B cell (primary cell): ENCODE results near the gene STK33. TPM values are rescaled to one million over a fixed set of nuclear protein-coding genes. Genes with fewer than 3 reads are reported as not detected.

Source experiments
- ATAC-seq: fragments of 200-7000 bp; cut with Tn5 transposase; one replicate; pipeline ENCODE4 v1.10.0; 2021; ENCODE audit warnings: low read depth, mild to moderate bottlenecking, moderate number of reproducible peaks, moderate library complexity
- CTCF ChIA-PET: fragments of 350-600 bp; sonication (Branson Sonifier 250); formaldehyde crosslinking; loops from one replicate; lab custom pipeline; 2021; ENCODE audit warnings: antibody characterized with exemption, inconsistent platforms; lab: Charles Lee
- POLR2A ChIA-PET: fragments of 350-600 bp; sonication (Branson Sonifier 250); formaldehyde crosslinking; loops from one replicate; lab custom pipeline; 2021; ENCODE audit warnings: antibody characterized with exemption; lab: Charles Lee
- DNase-seq: peaks from one replicate; pipeline ENCODE4 v3.0.0; 2013
- H2AFZ ChIP-seq: 2 replicates; pipeline ENCODE4 v1.6.1; 2012; ENCODE audit warnings: mild to moderate bottlenecking, low read depth, low read length; ENCODE audit not compliant: insufficient read depth, poor library complexity, severe bottlenecking
- H3K27ac ChIP-seq, 2 donors: 1 replicate in 1 of 2; 2 replicates in 1 of 2; pipeline ENCODE4 v1.5.1; 2012 to 2013; ENCODE audit warnings: low read length in 2 of 2, mild to moderate bottlenecking in 2 of 2, moderate library complexity in 1 of 2
- H3K27me3 ChIP-seq, 4 experiments: fragments of 200-600 bp in 1 of 4; sonication (generic) in 1 of 4; replicated peaks in 1 of 4; 1 replicate in 2 of 4; 2 replicates in 2 of 4; pipeline versions ENCODE4 v1.6.1 to v1.7.0; 2013 to 2016; ENCODE audit warnings: low read length in 3 of 4, mild to moderate bottlenecking in 2 of 4, mixed read lengths in 1 of 4, moderate library complexity in 1 of 4; ENCODE audit not compliant: insufficient read depth in 4 of 4, control insufficient read depth in 3 of 4; ENCODE audit errors: control extremely low read depth in 1 of 4
- H3K36me3 ChIP-seq, 2 experiments: replicated peaks in 1 of 2; 1 replicate in 1 of 2; 2 replicates in 1 of 2; pipeline versions ENCODE4 v1.6.1 to v1.7.1; 2013; ENCODE audit warnings: low read length in 1 of 2; ENCODE audit not compliant: insufficient read depth in 2 of 2, control insufficient read depth in 1 of 2; ENCODE audit errors: control extremely low read depth in 1 of 2, extremely low read depth in 1 of 2
- H3K4me1 ChIP-seq, 2 donors: fragments of 200-600 bp in 1 of 2; sonication (generic) in 1 of 2; 1 replicate in 1 of 2; 2 replicates in 1 of 2; pipeline versions ENCODE4 v1.5.1 to v1.6.1; 2013 to 2017; ENCODE audit warnings: low read length in 2 of 2; ENCODE audit not compliant: control insufficient read depth in 2 of 2, insufficient read depth in 2 of 2
- H3K4me2 ChIP-seq: replicated peaks from 2 replicates; pipeline ENCODE3; 2012; ENCODE audit warnings: mild to moderate bottlenecking, low read depth, low read length; ENCODE audit not compliant: poor library complexity, severe bottlenecking
- H3K4me3 ChIP-seq, 5 experiments: fragments of 200-600 bp in 1 of 5; sonication (generic) in 1 of 5; 1 replicate in 3 of 5; 2 replicates in 2 of 5; pipeline versions ENCODE4 v1.5.1 to v1.7.0; 2011 to 2016; ENCODE audit warnings: low read length in 4 of 5, mild to moderate bottlenecking in 4 of 5, low read depth in 2 of 5, control low read depth in 1 of 5, moderate library complexity in 1 of 5; ENCODE audit not compliant: insufficient read depth in 1 of 5; ENCODE audit errors: control extremely low read depth in 1 of 5, extremely low read depth in 1 of 5
- H3K79me2 ChIP-seq: fragments of 200-600 bp; sonication (generic); one replicate; pipeline ENCODE4 v1.6.0; 2016; ENCODE audit warnings: low read length; ENCODE audit not compliant: control insufficient read depth, insufficient read depth
- H3K9ac ChIP-seq: fragments of 200-600 bp; sonication (generic); 2 replicates; pipeline ENCODE4 v1.6.1; 2017; ENCODE audit warnings: mild to moderate bottlenecking, low read length, moderate library complexity
- H3K9me3 ChIP-seq, 3 donors: one replicate each; pipeline versions ENCODE4 v1.6.1 to v1.7.1; 2013; ENCODE audit warnings: low read length in 2 of 3; ENCODE audit not compliant: control insufficient read depth in 2 of 3, insufficient read depth in 1 of 3; ENCODE audit errors: control extremely low read depth in 1 of 3
- H4K20me1 ChIP-seq: 2 replicates; pipeline ENCODE4 v1.6.0; 2012; ENCODE audit warnings: mild to moderate bottlenecking, low read length; ENCODE audit not compliant: insufficient read depth, control insufficient read depth, poor library complexity, severe bottlenecking
- H3K27ac Mint-ChIP-seq: one replicate; pipeline ENCODE4 v1.8.0; 2021; ENCODE audit warnings: mixed read lengths
- H3K27me3 Mint-ChIP-seq: one replicate; pipeline ENCODE4 v1.8.0; 2021; ENCODE audit warnings: mixed read lengths
- H3K4me1 Mint-ChIP-seq: one replicate; pipeline ENCODE4 v1.8.0; 2021; ENCODE audit warnings: mixed read lengths
- H3K4me3 Mint-ChIP-seq: one replicate; pipeline ENCODE4 v1.8.0; 2021; ENCODE audit warnings: mixed read lengths
- H3K9me3 Mint-ChIP-seq: one replicate; pipeline ENCODE4 v1.8.0; 2022; ENCODE audit warnings: mixed read lengths; ENCODE audit not compliant: insufficient read depth
- EZH2 ChIP-seq: IDR thresholded peaks from 2 replicates; pipeline ENCODE4 v1.6.1; 2012; ENCODE audit warnings: borderline replicate concordance, low read depth, mild to moderate bottlenecking, moderate library complexity, low read length; ENCODE audit not compliant: insufficient read depth, poor library complexity, severe bottlenecking
- WGBS: methylation state at CpG from one replicate; pipeline ENCODE4 v1.1.5; 2013; ENCODE audit warnings: missing lambda C conversion rate; ENCODE audit not compliant: insufficient coverage; 5-methylcytosine and 5-hydroxymethylcytosine counted together
- intact Hi-C: fragments of 100-400 bp; cut with micrococcal nuclease; formaldehyde crosslinking; loops from one replicate; pipeline ENCODE4 v1.10.0; 2022
- polyA plus RNA-seq: library from polyadenylated mRNA; depleted of rRNA; stranded (reverse); fragments of >200 nt; gene quantifications from 2 replicates; pipeline ENCODE4 v1.2.3, GENCODE V29; 2012
- total RNA-seq, 2 donors: library from RNA; stranded (reverse); fragments of 120-200 nt in 1 of 2; gene quantifications; 1 replicate in 1 of 2; 2 replicates in 1 of 2; pipeline versions ENCODE4 v1.2.3 to v1.2.4, GENCODE V29; 2013 to 2022
- TF ChIP-seq, protein P1 (sequence below): fragments of 200-600 bp; IDR thresholded peaks from one replicate; pipeline ENCODE4 v1.8.0; 2022; ENCODE audit warnings: antibody characterized with exemption, mild to moderate bottlenecking

The STK33 gene
- total and polyA plus RNA-seq, 2 donors (not counting 1 experiment from before 2014, with no cell fraction given), result 3.1 to 9.3 TPM

DNA sequence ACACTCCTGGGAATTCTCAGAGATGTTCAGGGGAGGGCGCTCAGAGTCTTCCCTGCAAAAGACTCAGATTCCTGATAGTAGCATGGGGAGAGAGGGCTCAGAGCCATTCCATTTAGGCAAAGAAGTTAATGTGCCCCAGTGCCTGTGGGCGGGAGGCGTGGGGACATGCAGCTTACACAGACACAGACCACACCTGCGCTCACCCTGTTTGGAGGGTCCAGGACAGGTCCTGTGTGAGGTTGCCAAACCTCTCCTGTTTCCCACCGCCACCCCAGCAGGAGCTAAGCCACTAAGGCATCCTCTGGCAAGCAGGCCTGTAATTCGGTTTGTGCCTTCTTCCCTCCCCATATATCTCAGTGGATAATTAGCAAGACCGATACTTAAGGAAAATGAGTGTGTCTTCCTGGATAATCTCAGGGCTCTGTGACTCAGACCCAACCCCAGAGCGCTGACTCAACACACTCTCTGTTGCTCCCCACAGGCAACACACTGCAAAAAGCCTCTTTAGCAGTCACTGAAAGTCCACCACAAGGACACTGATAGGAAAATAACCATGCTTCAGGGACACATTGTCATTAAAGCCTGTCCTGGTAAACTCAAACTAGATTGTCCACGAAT, 211.5 kb downstream of the STK33 start:
- Mint-ChIP-seq H3K4me3 (no peak overlapping the region), H3K27me3 (no peaks in the 10 kb centered on the region), H3K9me3 (no peaks in the 10 kb centered on the region), H3K27ac (no peak overlapping the region), H3K4me1 (peaks cover 11% of the 10 kb centered on the region)
- no peak for TF ChIP-seq EZH2
- TF ChIP-seq, protein P1, sequence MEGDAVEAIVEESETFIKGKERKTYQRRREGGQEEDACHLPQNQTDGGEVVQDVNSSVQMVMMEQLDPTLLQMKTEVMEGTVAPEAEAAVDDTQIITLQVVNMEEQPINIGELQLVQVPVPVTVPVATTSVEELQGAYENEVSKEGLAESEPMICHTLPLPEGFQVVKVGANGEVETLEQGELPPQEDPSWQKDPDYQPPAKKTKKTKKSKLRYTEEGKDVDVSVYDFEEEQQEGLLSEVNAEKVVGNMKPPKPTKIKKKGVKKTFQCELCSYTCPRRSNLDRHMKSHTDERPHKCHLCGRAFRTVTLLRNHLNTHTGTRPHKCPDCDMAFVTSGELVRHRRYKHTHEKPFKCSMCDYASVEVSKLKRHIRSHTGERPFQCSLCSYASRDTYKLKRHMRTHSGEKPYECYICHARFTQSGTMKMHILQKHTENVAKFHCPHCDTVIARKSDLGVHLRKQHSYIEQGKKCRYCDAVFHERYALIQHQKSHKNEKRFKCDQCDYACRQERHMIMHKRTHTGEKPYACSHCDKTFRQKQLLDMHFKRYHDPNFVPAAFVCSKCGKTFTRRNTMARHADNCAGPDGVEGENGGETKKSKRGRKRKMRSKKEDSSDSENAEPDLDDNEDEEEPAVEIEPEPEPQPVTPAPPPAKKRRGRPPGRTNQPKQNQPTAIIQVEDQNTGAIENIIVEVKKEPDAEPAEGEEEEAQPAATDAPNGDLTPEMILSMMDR, result no peak
- Histone ChIP-seq H3K9ac (no peak overlapping the region), H3K4me1 (peaks cover 0 to 3% of the 10 kb centered on the region in 2 donors), H3K79me2 (no peaks in the 10 kb centered on the region), H2AFZ (no peak overlapping the region), H4K20me1 (no peaks in the 10 kb centered on the region), H3K4me2 (no peak overlapping the region), H3K27me3 (no peaks in the 10 kb centered on the region), H3K4me3 (no peak overlapping the region), H3K9me3 (no peaks in the 10 kb centered on the region), H3K36me3 (no peaks in the 10 kb centered on the region), H3K27ac (no peak overlapping the region)
- ATAC-seq (no peak), DNase-seq (no peak)
- intact Hi-C loops, result no loop called here
- CTCF ChIA-PET, result interaction anchor here (1.3 kb wide), 1 partner anchor 186 kb away, joined by 3 read pairs; no protein-coding TSS in a partner anchor
- POLR2A ChIA-PET, result no interaction called here
- WGBS, result 92% methylated on average over 7 of the region's 9 CpGs

DNA sequence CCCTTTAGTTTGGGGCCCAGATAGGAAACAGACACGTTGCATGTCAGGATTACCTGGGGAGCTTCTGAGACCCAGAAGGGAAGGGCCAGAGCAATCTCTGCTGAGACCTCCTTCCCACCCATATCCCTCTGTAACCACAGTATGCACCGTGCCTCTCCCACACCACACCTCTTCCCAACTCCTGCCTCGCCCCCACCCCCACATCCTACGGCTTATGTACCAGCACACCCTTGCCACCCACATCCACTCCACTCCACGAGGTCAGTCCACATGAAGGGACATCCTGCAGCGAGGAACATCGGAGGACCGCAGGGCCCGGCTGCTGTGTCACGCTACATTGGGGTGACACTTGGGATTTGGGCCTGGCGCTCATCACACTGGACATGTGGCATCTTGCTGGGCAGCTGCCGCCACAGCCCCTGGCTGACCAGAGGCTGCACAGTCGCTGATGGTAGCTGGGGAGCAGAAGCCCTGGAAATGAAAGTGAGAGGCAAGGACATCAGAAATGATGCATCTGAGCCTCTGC, 212.1 kb downstream of the STK33 start:
- TF ChIP-seq EZH2, result no peak
- TF ChIP-seq, protein P1, result no peak
- no peaks in the 10 kb centered on the region for H4K20me1 ChIP-seq
- ATAC-seq (no peak), DNase-seq (no peak)
- POLR2A ChIA-PET, result no interaction called here
- H3K4me3 Mint-ChIP-seq, result no peak overlapping the region
- CTCF ChIA-PET, result interaction anchor here (1.0 to 1.3 kb wide), 2 partner anchors 118 to 186 kb away, joined by 3 read pairs; partner anchors contain the start of gene LMO1
- no peaks in the 10 kb centered on the region for H3K9me3 ChIP-seq
- H3K4me2 ChIP-seq, result no peak overlapping the region
- H3K9me3 Mint-ChIP-seq, result no peaks in the 10 kb centered on the region
- H3K4me1 ChIP-seq, result peaks cover 0 to 3% of the 10 kb centered on the region in 2 donors
- peaks cover 2% of the 10 kb centered on the region for H3K27me3 Mint-ChIP-seq
- no peak overlapping the region for H3K4me3 ChIP-seq
- H3K4me1 Mint-ChIP-seq, result peaks cover 11% of the 10 kb centered on the region
- no peak overlapping the region for H2AFZ ChIP-seq
- no peaks in the 10 kb centered on the region for H3K27me3 ChIP-seq
- intact Hi-C loops, result no loop called here
- H3K9ac ChIP-seq, result no peak overlapping the region
- H3K27ac Mint-ChIP-seq, result no peak overlapping the region
- H3K27ac ChIP-seq, result no peak overlapping the region
- WGBS, result 84% methylated on average over 13 of the region's 13 CpGs
- H3K79me2 ChIP-seq, result no peaks in the 10 kb centered on the region
- no peaks in the 10 kb centered on the region for H3K36me3 ChIP-seq
